8988T (cell line): Measurements from ENCODE around the gene THSD4.

Source experiments
- DNase-seq: peaks from one replicate; pipeline ENCODE4 v3.0.0; 2011

Gene THSD4

DNA sequence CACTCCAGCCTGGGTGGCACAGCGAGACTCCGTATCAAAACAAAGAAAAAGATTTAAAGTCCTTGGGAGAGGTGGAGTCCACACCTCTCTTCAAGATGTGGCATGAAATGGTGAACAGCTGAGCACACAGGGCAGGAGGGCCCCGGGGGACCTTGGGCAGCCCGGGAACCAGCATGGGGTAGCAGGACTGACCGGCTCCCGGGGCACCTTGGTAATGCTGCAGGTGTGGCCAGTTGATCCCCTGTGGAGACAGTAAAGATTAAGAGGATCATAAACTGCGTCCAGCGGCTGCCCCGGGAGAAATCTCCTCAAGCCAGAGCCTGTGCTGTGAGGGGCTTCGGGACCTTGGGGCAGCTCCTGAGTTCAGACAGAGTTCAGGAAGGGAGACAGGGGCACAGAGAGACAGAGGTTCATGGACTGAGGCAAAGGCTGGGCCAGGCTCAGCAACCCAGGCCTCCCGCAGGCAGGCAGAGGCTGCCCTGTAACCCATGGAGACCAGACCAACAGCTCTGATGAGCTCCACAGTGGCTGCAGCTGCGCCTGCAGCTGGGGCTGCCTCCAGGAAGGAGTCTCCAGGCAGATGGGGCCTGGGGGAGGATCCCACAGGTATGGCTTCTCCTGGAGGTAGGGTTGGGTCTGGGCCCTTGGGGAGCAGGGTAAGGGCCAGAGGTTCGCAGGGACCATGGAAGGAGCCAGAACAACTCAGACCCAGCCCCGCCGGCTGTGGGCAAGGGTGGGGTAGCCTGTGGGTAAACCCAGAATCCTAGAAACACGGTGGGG lies 695.2 kb downstream of the THSD4 start, which contains the start of gene NR2E3:
Gene NR2E3 (plus strand): TSS at position 299 of the 780 bp plus-strand sequence. CDS start 190 bp downstream, at position 489.
- DNase-seq: no peak

DNA sequence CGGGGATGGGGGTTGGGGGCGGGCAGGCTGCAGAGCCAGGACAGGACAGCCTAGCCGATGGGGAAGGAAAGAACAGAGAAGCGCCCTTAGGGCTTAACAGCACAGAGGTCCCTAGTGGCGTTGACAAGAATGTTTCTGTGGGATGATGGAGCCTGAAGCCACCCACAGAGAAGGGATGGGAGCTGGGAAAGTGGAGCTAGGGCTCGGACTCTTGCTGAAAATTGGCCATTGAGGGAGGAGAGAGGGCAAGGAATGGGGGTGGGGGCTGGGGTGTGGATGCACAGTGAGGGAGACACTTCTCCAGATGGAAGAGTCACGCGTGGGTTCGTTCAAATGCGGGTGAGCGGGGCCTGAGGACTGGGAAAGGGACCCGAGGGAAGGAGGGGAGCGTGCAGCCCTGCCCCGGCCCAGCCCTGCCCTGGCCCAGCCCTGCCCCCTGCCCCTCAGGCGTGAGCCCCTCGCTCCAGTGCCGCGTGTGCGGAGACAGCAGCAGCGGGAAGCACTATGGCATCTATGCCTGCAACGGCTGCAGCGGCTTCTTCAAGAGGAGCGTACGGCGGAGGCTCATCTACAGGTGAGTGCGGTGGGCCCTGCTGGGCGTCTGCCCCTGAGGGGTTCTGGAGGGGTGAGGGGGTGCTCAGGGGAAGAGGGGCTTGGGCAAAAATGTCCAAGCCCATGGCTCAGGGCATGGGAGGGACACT lies 695.9 kb downstream of the THSD4 start:
- no peak for DNase-seq

DNA sequence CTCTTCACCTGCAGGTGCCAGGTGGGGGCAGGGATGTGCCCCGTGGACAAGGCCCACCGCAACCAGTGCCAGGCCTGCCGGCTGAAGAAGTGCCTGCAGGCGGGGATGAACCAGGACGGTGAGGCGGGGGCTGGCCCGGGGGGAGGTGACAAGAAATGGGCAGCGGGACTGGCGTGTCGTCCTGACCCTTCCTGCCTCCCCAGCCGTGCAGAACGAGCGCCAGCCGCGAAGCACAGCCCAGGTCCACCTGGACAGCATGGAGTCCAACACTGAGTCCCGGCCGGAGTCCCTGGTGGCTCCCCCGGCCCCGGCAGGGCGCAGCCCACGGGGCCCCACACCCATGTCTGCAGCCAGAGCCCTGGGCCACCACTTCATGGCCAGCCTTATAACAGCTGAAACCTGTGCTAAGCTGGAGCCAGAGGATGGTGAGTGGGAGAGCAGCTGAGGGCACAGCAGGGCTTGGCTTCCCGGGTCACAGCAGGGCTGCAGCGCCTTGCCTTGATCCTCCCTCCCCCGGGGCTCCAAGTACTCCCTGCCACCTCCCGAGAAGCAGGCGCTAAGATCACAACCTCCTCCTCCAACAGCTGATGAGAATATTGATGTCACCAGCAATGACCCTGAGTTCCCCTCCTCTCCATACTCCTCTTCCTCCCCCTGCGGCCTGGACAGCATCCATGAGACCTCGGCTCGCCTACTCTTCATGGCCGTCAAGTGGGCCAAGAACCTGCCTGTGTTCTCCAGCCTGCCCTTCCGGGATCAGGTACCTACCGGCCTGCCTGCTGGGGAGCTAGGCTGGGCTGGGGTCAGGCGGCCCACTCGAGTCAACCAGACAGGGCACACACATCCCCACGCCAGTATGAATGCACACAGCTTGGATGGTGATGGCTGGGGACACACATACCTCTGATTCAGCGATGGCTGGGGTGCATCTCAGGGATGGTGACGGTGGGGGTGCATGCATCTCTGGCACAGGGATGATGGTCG lies 696.8 kb downstream of the THSD4 start:
- DNase-seq: no peak

DNA sequence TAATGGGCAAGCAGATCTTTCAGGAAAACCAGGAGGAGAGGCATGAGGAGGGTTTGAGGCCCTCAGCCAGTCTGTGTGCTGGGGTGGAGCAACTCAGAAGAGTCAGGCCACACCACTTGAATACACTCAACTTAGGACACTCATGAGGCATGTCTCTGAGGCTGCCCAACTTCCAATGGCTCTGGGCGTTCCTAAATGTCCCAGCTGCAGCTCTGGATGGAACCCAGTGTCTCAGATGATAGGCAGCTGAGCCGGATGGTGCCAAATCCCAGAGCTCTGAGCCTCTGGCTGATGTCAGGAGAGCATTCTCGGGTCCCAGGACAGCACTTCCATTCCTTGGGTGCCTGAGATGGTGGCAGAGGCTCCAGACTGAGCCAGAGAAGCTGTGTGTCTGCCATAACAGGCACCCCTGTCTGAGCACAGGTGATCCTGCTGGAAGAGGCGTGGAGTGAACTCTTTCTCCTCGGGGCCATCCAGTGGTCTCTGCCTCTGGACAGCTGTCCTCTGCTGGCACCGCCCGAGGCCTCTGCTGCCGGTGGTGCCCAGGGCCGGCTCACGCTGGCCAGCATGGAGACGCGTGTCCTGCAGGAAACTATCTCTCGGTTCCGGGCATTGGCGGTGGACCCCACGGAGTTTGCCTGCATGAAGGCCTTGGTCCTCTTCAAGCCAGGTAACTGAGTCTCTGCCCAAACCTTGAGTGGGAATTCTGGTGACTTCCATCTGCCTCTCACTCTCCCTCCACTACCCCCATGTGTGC lies 697.9 kb downstream of the THSD4 start:
- DNase-seq: no peak

DNA sequence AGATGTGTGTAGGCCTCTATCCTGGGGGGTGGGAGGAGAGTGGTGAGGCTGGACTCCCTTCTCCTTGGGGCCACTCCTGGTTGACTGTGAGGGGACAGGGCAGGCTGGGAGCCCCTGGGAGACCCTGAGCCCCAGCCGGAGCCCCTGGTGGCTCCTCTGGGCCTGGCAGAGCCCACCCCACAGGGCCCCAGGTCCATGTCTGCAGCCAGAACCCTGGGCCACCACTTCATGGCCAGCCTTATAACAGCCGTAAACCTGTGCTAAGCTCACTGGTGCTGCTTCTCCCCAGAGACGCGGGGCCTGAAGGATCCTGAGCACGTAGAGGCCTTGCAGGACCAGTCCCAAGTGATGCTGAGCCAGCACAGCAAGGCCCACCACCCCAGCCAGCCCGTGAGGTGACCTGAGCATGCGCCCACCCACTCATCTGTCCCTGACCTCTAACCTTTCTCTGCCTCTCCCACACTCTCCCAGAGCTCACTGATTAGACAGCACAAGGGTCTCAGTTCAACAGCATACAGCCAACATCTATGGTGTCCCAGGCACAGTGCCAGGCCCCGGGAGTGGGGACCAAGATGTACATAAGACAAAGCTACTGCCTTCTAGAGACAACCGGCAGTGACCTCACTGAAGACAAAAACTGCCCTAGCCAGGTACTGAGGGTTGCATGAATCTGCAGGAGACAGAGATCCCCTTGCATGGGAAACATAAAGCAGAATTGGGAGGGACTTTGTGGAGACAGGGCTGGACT lies 698.6 kb downstream of the THSD4 start:
- DNase-seq: no peak

DNA sequence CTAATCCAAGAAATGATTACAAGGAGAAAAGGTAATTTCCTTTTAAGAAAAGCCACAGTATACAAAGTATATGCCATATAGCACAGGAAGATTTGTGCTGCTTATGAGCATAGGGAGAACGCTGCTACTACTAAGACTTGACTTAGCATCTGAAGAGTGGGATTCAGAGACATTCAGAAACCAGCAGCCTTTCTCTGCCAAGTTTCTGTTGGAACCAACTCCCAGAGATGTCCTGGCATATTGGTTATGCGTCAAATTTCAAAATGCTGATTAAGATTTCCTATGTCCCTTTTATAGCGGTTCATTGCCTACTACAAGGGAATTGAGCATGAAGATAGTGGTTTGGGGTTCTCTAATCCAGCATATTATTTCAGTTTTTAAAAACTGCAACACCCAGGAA lies 700.0 kb downstream of the THSD4 start:
- DNase-seq: no peak

DNA sequence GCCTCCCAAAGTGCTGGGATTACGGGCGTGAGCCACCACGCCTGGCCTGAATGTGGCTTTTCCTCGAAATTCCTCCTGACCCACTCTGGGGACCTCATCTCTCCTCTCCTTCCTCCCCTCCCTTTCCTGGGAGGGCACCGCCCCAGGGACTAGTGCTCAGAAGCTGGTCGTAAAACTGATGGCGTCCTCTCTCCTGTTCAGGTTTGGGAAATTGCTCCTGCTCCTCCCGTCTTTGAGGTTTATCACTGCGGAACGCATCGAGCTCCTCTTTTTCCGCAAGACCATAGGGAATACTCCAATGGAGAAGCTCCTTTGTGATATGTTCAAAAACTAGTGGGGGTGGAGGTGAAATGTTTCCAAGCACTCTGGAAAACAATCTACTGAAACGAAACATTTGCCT lies 702.1 kb downstream of the THSD4 start:
- DNase-seq: no peak

DNA sequence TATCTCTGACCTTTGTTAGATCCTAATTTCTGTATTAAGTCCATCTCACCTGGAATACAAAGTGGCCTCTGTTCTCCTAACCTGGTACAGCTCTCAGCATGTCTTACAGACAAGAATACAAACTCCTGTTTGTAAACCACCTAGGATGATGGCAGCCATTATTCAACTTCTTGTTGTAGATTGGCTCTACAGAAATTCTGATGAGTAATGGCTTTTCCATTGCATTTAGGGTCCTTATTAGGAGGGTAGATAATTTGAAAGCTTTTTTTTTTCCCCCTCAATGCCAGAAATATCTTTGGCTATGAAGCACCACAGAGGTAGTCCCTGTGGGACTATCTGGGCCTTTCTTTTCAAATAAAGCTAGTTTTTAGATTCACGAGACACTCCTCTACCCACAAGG lies 704.9 kb downstream of the THSD4 start:
- no peak for DNase-seq

DNA sequence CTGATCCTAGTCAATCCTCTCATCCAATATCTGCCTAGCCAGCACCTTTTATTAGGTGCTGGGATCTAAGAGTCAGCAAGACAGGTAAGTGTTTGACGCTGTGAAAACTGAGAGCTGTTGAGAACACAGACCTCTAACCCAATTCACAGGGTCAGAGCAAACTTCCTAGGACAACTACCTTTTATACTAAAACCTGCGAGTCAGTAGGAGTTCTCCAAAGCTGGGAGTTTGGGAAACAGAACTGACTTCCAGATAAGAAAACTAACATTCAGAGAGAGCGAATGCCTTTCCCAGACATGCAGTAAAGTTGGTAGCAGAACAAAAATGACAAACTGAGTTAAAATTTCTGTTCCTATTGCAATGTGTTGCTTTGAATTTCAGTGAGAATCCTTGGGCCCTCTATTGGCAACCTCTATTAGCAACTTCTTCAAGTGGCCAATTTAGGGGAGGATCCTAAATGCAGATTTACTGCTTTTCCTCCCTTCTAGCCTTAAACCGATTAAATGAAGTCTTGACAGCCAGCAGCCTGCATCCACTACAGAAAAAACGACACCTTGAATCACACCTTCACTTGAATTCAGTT lies 706.4 kb downstream of the THSD4 start:
- DNase-seq: no peak

DNA sequence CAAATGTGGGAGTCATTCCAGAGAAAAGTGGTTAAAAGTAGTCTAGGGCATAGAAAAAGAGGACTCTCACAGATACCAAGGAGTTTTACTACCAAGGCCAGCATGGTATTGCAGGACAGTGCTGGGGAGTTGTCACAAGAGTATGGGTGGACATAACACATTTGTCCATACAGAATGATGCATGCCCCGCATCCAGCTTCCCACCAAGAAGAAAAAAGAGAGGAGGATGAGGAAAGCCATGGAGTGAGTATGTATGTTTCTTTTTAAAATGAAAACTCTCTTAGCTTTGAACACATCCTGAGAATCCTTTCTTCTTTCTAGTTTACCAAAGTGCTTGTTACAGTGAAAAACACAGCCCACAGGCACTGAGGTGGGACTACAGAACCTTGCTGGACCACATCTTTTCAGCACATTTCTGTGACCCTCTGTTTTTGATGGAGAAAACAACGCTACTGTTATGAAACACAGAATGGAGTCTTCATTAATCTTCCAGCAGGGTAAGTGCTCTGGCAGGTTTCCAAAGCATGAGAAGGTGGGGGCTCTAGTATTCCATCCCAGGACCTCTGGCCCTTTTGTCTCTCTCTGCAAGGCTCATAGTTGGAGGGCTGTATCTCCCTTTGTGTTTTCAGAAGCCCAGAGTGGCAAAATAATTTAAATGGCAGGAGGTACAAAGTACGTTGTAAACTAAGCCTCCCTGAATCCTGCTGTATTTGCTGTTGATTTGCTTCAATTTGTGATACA lies 707.8 kb downstream of the THSD4 start:
- DNase-seq: no peak

DNA sequence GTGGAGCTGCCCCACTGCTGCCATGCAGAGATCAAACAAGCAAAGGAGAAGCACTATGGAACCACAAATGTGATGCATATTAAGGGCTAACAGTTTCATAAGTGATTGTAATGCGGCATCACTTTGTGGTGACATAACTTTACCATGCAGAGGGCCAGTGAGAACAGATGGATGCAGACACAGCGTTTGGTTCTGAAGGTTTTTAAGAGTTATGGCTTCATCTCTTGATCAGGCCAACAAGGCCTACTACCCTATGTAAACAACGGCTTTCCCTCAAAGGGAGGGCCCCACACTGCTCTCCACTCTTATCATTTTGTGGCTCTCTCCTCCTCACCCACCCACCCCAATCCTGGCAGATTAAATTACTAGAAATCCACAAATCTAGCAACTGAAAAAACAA lies 708.5 kb downstream of the THSD4 start:
- DNase-seq: no peak

DNA sequence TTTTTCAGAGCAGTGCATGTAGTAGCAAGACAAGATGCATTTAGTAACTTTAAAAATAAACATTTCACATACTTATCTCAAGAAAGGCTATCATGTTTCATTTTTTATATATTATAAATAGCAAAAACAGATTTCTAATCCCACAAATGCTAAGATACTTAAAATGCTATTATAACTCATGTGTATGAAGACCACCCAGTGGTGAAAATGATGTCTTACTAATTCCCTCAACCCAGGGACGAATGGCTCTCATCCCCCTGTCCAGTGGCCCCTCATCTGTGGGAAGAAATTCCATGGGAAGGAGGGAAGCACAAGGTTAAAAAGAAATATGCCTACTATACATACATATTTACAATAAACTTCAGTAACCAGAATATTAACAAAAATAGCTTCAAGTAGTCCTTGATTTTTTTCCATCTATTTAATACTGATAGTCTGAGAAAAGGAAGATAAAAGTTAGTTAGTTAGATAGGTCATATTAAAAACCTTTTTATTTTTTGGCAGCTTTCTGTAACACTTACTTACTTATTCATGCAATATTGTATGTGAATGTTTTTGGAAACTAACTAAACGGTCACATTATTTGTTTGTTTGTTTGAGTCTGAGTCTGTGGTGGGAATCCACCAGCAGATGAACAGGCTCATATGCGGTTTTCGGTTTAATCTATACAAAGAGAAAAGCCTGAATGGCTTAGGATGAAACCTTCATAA lies 709.9 kb downstream of the THSD4 start:
- DNase-seq: no peak

DNA sequence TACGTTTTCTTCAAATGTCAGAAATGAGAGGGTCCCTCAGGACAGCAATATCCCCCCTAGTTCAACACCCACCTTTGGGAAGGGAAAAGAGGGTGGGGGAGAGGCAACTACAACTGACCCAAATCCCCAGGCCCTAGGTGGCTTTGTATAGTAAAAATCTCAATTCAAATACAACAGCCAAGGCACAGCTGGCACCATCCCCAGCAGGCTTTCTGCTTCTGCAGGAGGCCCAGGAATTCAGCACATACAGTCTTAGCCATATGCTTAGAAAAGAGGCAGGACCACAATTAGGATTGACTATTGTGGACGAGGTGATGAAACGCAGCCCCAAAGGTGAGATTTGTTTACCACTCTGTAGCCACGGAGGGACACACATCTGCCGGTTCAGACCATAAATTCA lies 710.9 kb downstream of the THSD4 start:
- no peak for DNase-seq

DNA sequence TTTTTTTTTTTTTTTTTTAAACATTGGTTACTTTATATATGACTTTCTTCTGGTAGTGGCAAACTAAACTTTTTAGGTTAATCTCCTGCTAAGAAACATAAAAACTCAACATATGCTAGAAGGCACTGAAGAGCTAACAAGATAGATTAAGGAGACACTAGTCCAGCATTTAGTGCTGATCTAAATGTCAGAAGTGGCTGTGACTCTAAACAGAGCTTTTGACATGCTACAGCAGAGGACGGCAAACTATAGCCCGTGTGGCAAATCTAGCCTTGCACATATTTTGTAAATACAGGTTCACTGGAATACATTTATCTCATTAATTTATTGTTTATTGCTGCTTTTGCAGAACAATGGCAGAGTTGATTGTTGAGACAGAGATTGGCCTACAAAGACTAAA lies 715.7 kb downstream of the THSD4 start:
- no peak for DNase-seq
